NB4 (cell line): Measurements from ENCODE around the gene LTBP2.

ENCODE experiments used
- DNase-seq: peaks from one replicate; pipeline ENCODE4 v3.0.0; 2010; ENCODE audit warnings: low read depth
- H3K4me3 ChIP-seq: one replicate; pipeline ENCODE4 v1.5.1; 2011; ENCODE audit warnings: mild to moderate bottlenecking, low read depth, low read length, moderate library complexity
- MYC ChIP-seq: IDR thresholded peaks from 2 replicates; pipeline ENCODE4 v1.6.1; 2011; ENCODE audit warnings: low read depth, low read length
- POLR2A ChIP-seq: IDR thresholded peaks from 2 replicates; pipeline ENCODE4 v1.6.1; 2011; ENCODE audit warnings: mild to moderate bottlenecking; ENCODE audit not compliant: insufficient read length; ENCODE audit errors: extremely low read depth
- TF ChIP-seq, protein P1 (sequence below): IDR thresholded peaks from 2 replicates; pipeline ENCODE4 v1.6.1; 2011; ENCODE audit warnings: low read depth, low read length
- TF ChIP-seq, protein P2 (sequence below): IDR thresholded peaks from one replicate; pipeline ENCODE4 v1.5.1; 2012; ENCODE audit warnings: low read depth, low read length

LTBP2 gene

GRCh38 chr14:74568911-74569310, 43.1 kb downstream of the LTBP2 start:
- no peak for DNase-seq
- no peak overlapping the region for H3K4me3 ChIP-seq
- TF ChIP-seq, protein P1, sequence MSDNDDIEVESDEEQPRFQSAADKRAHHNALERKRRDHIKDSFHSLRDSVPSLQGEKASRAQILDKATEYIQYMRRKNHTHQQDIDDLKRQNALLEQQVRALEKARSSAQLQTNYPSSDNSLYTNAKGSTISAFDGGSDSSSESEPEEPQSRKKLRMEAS, result no peak
- TF ChIP-seq, protein P2, sequence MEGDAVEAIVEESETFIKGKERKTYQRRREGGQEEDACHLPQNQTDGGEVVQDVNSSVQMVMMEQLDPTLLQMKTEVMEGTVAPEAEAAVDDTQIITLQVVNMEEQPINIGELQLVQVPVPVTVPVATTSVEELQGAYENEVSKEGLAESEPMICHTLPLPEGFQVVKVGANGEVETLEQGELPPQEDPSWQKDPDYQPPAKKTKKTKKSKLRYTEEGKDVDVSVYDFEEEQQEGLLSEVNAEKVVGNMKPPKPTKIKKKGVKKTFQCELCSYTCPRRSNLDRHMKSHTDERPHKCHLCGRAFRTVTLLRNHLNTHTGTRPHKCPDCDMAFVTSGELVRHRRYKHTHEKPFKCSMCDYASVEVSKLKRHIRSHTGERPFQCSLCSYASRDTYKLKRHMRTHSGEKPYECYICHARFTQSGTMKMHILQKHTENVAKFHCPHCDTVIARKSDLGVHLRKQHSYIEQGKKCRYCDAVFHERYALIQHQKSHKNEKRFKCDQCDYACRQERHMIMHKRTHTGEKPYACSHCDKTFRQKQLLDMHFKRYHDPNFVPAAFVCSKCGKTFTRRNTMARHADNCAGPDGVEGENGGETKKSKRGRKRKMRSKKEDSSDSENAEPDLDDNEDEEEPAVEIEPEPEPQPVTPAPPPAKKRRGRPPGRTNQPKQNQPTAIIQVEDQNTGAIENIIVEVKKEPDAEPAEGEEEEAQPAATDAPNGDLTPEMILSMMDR, result no peak
- no peak for TF ChIP-seq POLR2A
- no peak for TF ChIP-seq MYC

- DNase-seq, result no peak
- no peak overlapping the region for H3K4me3 ChIP-seq
- TF ChIP-seq POLR2A, result no peak
- TF ChIP-seq MYC, result no peak
- TF ChIP-seq, protein P1, result no peak
- TF ChIP-seq, protein P2, result no peak
Observed at GRCh38 chr14:74568380-74568649, 43.7 kb downstream of the LTBP2 start.

DNA sequence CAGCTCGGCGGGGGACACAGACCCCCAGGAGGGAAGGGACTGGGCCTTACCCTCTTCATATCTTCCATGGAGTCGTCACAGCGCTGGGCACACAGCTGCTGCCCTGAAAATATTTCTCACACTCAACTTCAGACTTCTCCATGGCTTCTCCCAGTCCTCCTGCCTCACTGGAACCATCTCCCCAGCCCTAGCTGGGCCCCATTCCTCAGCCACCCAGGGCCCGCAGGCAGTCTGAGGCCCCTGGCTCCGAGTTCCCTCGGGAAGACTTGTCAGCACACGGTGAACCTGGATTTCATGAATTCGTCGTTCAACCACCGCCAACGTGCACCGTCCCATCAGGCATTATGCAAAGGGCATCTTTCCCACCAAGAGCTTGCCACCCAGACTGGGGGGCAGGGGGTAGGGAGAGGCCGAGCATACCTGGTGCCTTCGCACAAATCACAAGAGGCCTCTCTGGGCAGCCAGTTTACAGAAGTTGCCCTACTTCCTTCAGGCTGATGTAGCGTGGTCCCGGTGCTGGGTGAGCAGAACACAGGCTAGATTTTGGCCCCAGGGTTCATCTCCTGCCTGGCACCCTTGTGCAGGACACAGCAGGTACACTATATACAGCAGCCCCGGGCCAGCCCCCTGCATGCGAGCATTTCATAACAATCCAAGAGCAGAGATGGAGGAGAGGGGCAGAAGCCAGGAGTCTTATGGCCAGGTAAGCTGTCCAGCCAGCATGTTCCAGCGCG, 44.2 kb downstream of the LTBP2 start:
- H3K4me3 ChIP-seq, result no peak overlapping the region
- DNase-seq, result no peak
- TF ChIP-seq, protein P2, result no peak
- TF ChIP-seq MYC (no peak), POLR2A (no peak)
- TF ChIP-seq, protein P1, result no peak

DNA sequence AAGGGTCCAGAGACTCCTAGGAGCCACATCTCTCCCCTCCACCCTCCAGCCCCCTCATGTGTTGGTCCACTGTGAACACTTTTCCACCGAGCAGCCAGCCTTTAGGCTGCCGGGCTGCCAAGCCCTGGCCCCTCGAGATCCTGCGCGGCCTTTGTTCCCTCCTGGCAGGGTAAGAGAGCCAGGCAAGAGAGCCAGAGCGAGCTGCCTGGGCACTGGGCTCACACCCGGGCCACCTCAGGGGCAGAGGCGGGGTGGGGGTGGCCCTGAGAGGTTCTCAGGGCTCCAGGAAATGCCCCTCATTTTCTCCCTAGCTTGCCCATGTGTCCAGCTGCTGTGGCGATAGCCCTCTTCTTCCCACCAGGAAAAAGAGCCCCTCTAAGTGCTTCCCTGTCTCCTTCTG, 44.8 kb downstream of the LTBP2 start:
- TF ChIP-seq POLR2A, result no peak
- TF ChIP-seq, protein P1, result no peak
- TF ChIP-seq MYC, result no peak
- TF ChIP-seq, protein P2, result no peak
- DNase-seq, result no peak
- H3K4me3 ChIP-seq, result no peak overlapping the region

GRCh38 chr14:74566174-74567141, 45.6 kb downstream of the LTBP2 start:
- TF ChIP-seq, protein P2, result no peak
- TF ChIP-seq, protein P1, result no peak
- TF ChIP-seq MYC, result no peak
- no peak for DNase-seq

More at GRCh38 chr14:74566174-74567141, 45.6 kb downstream of the LTBP2 start:
- no peak overlapping the region for H3K4me3 ChIP-seq
